Trophoblast cell (in vitro differentiated cells and primary cell): ENCODE results near the gene PPP1R12B.
"Not testable (repeated sequence)": the region's sequence is repeated elsewhere in the genome, so short reads cannot be mapped to it uniquely, and the experiment has no call there.

Source experiments
- DNase-seq, 2 donors: peaks; one replicate each; pipeline ENCODE4 v3.0.0-alpha.2; 2016
- H2AFZ ChIP-seq: 2 replicates; pipeline ENCODE4 v1.6.1; 2013; ENCODE audit warnings: low read length, moderate library complexity, mild to moderate bottlenecking; ENCODE audit not compliant: insufficient read depth, poor library complexity
- H2AK5ac ChIP-seq: 2 replicates; pipeline ENCODE4 v1.6.1; 2013; ENCODE audit warnings: mild to moderate bottlenecking, low read length
- H2BK120ac ChIP-seq: 2 replicates; pipeline ENCODE4 v1.6.1; 2013; ENCODE audit warnings: low read length, mild to moderate bottlenecking, moderate library complexity; ENCODE audit not compliant: insufficient read depth, poor library complexity
- H2BK12ac ChIP-seq: 2 replicates; pipeline ENCODE4 v1.6.1; 2013; ENCODE audit warnings: mild to moderate bottlenecking, low read length, moderate library complexity
- H2BK5ac ChIP-seq: 2 replicates; pipeline ENCODE4 v1.6.1; 2013; ENCODE audit warnings: low read length, low read depth, moderate library complexity, mild to moderate bottlenecking; ENCODE audit not compliant: poor library complexity
- H3K14ac ChIP-seq: 2 replicates; pipeline ENCODE4 v1.6.1; 2013; ENCODE audit warnings: mild to moderate bottlenecking, low read length
- H3K18ac ChIP-seq: 2 replicates; pipeline ENCODE4 v1.6.1; 2013; ENCODE audit warnings: mild to moderate bottlenecking, low read length
- H3K23ac ChIP-seq: 2 replicates; pipeline ENCODE4 v1.6.1; 2013; ENCODE audit warnings: low read length
- H3K27ac ChIP-seq: 2 replicates; pipeline ENCODE4 v1.5.1; 2013; ENCODE audit warnings: low read depth, mild to moderate bottlenecking, inconsistent platforms, low read length, moderate library complexity
- H3K27me3 ChIP-seq: 2 replicates; pipeline ENCODE4 v1.6.1; 2013; ENCODE audit warnings: inconsistent platforms, mild to moderate bottlenecking, low read length, moderate library complexity; ENCODE audit not compliant: insufficient read depth
- H3K36me3 ChIP-seq, 2 experiments: 1 replicate in 1 of 2; 2 replicates in 1 of 2; pipeline ENCODE4 v1.6.1; 2013; ENCODE audit warnings: low read length in 2 of 2, mild to moderate bottlenecking in 2 of 2, moderate library complexity in 1 of 2; ENCODE audit not compliant: insufficient read depth in 2 of 2, control insufficient read depth in 1 of 2
- H3K4ac ChIP-seq: 2 replicates; pipeline ENCODE4 v1.6.1; 2013; ENCODE audit warnings: low read depth, mild to moderate bottlenecking, low read length, moderate library complexity
- H3K4me1 ChIP-seq, 2 experiments: 1 replicate in 1 of 2; 2 replicates in 1 of 2; pipeline ENCODE4 v1.6.1; 2013; ENCODE audit warnings: low read length in 2 of 2, mild to moderate bottlenecking in 2 of 2, moderate library complexity in 1 of 2; ENCODE audit not compliant: insufficient read depth in 2 of 2, control insufficient read depth in 1 of 2
- H3K4me2 ChIP-seq: 2 replicates; pipeline ENCODE4 v1.6.1; 2013; ENCODE audit warnings: inconsistent platforms, mild to moderate bottlenecking, low read length, moderate library complexity
- H3K4me3 ChIP-seq: 2 replicates; pipeline ENCODE4 v1.5.1; 2013; ENCODE audit warnings: mild to moderate bottlenecking, low read depth, low read length, inconsistent platforms
- H3K79me1 ChIP-seq: one replicate; pipeline ENCODE4 v1.6.1; 2013; ENCODE audit warnings: low read length
- H3K79me2 ChIP-seq: 2 replicates; pipeline ENCODE4 v1.6.1; 2013; ENCODE audit warnings: low read length, mild to moderate bottlenecking; ENCODE audit not compliant: control insufficient read depth, insufficient read depth, poor library complexity
- H3K9ac ChIP-seq: 2 replicates; pipeline ENCODE4 v1.6.1; 2013; ENCODE audit warnings: mild to moderate bottlenecking, low read length
- H3K9me3 ChIP-seq: 2 replicates; pipeline ENCODE4 v1.6.1; 2013; ENCODE audit warnings: low read depth, mild to moderate bottlenecking, control low read depth, inconsistent platforms, low read length; ENCODE audit not compliant: insufficient read depth
- H4K12ac ChIP-seq: 2 replicates; pipeline ENCODE4 v1.6.1; 2013; ENCODE audit warnings: low read depth, mild to moderate bottlenecking, low read length, moderate library complexity
- H4K8ac ChIP-seq: 2 replicates; pipeline ENCODE4 v1.6.1; 2013; ENCODE audit warnings: low read depth, mild to moderate bottlenecking, low read length, moderate library complexity
- H4K91ac ChIP-seq: one replicate; pipeline ENCODE4 v1.6.1; 2013; ENCODE audit warnings: low read depth, mild to moderate bottlenecking, low read length, moderate library complexity
- WGBS: extraction: QIAGEN DNeasy Blood & Tissue Kit; methylation state at CpG from one replicate; pipeline ENCODE4 v1.1.7; 2013; ENCODE audit warnings: missing lambda C conversion rate; ENCODE audit not compliant: insufficient read length, insufficient coverage; ENCODE audit errors: extremely low coverage; 5-methylcytosine and 5-hydroxymethylcytosine counted together

The PPP1R12B gene

DNA sequence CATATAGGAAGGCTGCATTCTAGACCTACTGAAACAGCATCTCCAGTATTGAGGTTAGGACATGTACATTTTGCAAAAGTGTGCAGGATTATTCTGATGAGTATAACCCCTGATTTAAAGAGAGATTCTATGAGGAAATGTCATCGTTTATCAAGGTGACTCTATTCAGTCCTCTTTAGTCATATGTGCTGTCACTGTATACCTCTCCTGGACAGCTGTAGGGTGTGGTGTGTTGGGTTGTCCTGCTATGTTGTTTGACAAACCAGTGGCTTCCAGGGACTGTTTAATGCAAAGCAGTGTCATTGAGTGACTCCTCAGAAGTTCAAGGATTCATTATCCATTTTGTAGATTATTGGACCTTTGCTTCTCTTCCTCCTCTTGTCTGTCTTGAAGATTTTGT, 209.2 kb downstream of the PPP1R12B start:
- not testable (repeated sequence) for H4K91ac ChIP-seq, H2AFZ ChIP-seq, H3K9me3 ChIP-seq, H2BK120ac ChIP-seq, H3K18ac ChIP-seq, H3K4ac ChIP-seq, H3K79me2 ChIP-seq, H3K9ac ChIP-seq, H3K79me1 ChIP-seq, H2BK12ac ChIP-seq, H3K14ac ChIP-seq, H3K27ac ChIP-seq, H4K12ac ChIP-seq, H3K23ac ChIP-seq, H2AK5ac ChIP-seq, H2BK5ac ChIP-seq, H3K36me3 ChIP-seq, H3K4me1 ChIP-seq, H4K8ac ChIP-seq, H3K27me3 ChIP-seq, DNase-seq, H3K4me2 ChIP-seq, H3K4me3 ChIP-seq
- no CpG with 5 or more reads among the region's 1 CpG for WGBS

DNA sequence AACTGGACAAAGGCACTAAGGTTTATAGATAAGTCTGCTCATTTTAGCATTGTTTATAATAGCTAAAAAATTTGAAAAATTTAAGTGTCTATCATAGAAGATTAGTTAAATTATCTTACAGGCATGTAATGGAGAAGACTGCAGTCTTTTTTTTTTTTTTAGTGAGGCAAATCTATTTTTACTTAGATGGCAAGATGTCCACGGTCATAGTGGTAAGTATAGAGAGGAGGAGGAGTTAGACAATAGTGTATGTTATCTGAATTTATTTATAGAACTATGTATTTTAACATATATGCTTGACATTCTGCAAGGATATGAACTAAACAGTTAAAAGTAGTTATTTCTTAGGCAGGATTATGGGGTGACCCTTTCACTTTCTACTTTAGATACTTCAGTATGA, 212.7 kb downstream of the PPP1R12B start:
- no peak overlapping the region for H3K14ac ChIP-seq
- no peak overlapping the region for H4K91ac ChIP-seq
- H3K4me2 ChIP-seq: no peak overlapping the region
- H2BK5ac ChIP-seq: no peak overlapping the region
- H3K23ac ChIP-seq: no peak overlapping the region
- H2AFZ ChIP-seq: no peak overlapping the region
- H3K27ac ChIP-seq: no peak overlapping the region
- peaks cover 5% of the 10 kb centered on the region for H3K79me1 ChIP-seq
- H3K9me3 ChIP-seq: no peaks in the 10 kb centered on the region
- H3K27me3 ChIP-seq: no peaks in the 10 kb centered on the region
- no peak overlapping the region for H2AK5ac ChIP-seq
- no peak overlapping the region for H3K4me3 ChIP-seq
- H3K79me2 ChIP-seq: no peaks in the 10 kb centered on the region
- no peak overlapping the region for H3K18ac ChIP-seq
- H3K4ac ChIP-seq: no peak overlapping the region
- no peak for DNase-seq
- no CpG with 5 or more reads among the region's 1 CpG for WGBS
- no peak overlapping the region for H3K9ac ChIP-seq
- H4K8ac ChIP-seq: no peak overlapping the region
- H3K36me3 ChIP-seq: no peaks in the 10 kb centered on the region
- no peak overlapping the region for H4K12ac ChIP-seq
- H2BK12ac ChIP-seq: no peak overlapping the region
- no peak overlapping the region for H2BK120ac ChIP-seq
- peaks cover 3 to 5% of the 10 kb centered on the region in 2 experiments for H3K4me1 ChIP-seq

DNA sequence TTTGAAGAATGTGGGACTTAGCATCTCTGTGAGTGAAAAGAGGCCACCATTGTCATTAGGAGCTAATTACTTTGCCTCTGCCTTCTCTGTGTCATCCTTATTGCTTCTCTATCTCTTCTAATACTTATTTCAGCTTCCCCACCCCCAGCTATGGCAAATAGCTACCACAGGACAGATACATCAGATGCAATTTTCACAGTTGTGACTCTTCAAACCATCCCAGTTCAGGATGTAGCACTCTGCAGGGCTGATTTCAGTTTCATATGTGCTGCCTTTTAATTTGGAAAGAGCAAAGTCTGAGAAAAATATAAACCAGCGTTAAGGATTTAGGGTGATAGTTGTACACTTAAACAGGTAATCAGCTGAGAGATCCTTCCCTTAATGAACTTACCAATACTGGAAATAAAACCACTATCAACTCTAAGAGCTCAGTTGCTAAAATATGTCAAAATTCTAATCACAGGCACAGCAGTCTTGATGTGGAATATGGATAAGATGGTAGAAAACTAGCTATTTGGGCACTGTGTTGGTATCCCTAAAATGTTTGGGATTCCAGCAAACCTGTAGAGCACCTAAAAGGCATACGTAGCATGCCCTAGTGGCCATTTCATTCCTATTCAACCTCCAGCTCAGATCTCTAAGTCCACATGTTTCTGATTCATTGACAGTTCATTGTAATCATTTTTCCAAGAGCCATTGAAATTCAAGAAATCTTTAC, 213.4 kb downstream of the PPP1R12B start:
- peak in 1 of 2 donors; percentile 55 for DNase-seq
- H3K9ac ChIP-seq: no peak overlapping the region
- no peak overlapping the region for H3K23ac ChIP-seq
- no peak overlapping the region for H2BK12ac ChIP-seq
- no peak overlapping the region for H4K91ac ChIP-seq
- H2AFZ ChIP-seq: no peak overlapping the region
- no peaks in the 10 kb centered on the region for H3K79me2 ChIP-seq
- no peak overlapping the region for H2BK5ac ChIP-seq
- H4K8ac ChIP-seq: peak overlapping the region; percentile 10
- H3K27me3 ChIP-seq: no peaks in the 10 kb centered on the region
- peaks cover 4% of the 10 kb centered on the region for H3K79me1 ChIP-seq
- H3K9me3 ChIP-seq: no peaks in the 10 kb centered on the region
- H3K27ac ChIP-seq: no peak overlapping the region
- no peak overlapping the region for H3K4me2 ChIP-seq
- no peak overlapping the region for H4K12ac ChIP-seq
- no peak overlapping the region for H2AK5ac ChIP-seq
- peaks cover 2 to 3% of the 10 kb centered on the region in 2 experiments for H3K4me1 ChIP-seq
- H2BK120ac ChIP-seq: no peak overlapping the region
- no peak overlapping the region for H3K18ac ChIP-seq
- H3K14ac ChIP-seq: no peak overlapping the region
- no peak overlapping the region for H3K4ac ChIP-seq
- no peaks in the 10 kb centered on the region for H3K36me3 ChIP-seq
- no CpG with 5 or more reads among the region's 2 CpGs for WGBS
- H3K4me3 ChIP-seq: no peak overlapping the region

DNA sequence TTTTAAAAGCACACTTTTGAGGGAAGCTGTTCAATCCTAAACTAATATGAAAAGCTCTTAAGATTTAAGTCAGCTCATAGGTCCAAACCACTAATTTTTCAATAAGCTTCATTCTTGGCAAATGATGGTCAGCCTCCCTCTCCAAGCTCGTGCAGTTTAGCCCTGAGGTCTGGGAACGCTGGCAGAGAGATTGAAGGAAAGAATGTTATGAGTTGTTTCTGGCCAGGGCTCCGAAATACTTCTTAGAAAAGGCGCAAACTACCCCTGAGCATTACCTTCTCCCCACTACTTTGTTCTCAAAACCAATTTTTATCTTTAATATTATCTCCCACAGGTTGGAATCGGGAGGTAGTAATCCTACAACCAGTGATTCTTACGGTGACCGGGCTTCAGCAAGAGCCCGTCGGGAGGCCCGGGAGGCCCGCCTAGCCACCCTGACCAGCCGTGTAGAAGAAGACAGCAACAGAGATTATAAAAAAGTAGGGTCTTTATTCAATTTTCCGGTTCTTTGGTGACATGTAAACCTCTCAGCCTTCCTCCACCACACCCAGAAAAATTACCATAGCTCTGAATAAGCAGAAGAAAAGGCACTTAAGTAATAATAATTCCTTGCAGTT, 214.1 kb downstream of the PPP1R12B start:
- no peak overlapping the region for H3K4ac ChIP-seq
- no CpG with 5 or more reads among the region's 13 CpGs for whole genome bisulfite sequencing
- no peak overlapping the region for H2BK5ac ChIP-seq
- no peak overlapping the region for H2AFZ ChIP-seq
- no peak overlapping the region for H4K91ac ChIP-seq
- H2AK5ac ChIP-seq: no peak overlapping the region
- H4K12ac ChIP-seq: no peak overlapping the region
- no peaks in the 10 kb centered on the region for H3K27me3 ChIP-seq
- H3K9ac ChIP-seq: no peak overlapping the region
- H3K4me1 ChIP-seq: peaks cover under 1 to 3% of the 10 kb centered on the region in 2 experiments
- no peaks in the 10 kb centered on the region for H3K9me3 ChIP-seq
- H3K14ac ChIP-seq: no peak overlapping the region
- no peak overlapping the region for H3K4me3 ChIP-seq
- H3K36me3 ChIP-seq: no peaks in the 10 kb centered on the region
- no peak overlapping the region for H3K23ac ChIP-seq
- H4K8ac ChIP-seq: no peak overlapping the region
- no peak overlapping the region for H2BK12ac ChIP-seq
- DNase-seq: no peak
- H3K79me1 ChIP-seq: peaks cover 2% of the 10 kb centered on the region
- H3K27ac ChIP-seq: no peak overlapping the region
- no peaks in the 10 kb centered on the region for H3K79me2 ChIP-seq
- no peak overlapping the region for H3K4me2 ChIP-seq
- no peak overlapping the region for H2BK120ac ChIP-seq
- no peak overlapping the region for H3K18ac ChIP-seq
